ENCODE results near the gene MRPL40.

- TF ChIP-seq POLR2A (IDR thresholded peaks at IDR 0.05) (no peak), CTCF (IDR thresholded peaks at IDR 0.05) (no peak)
These were observed 2.7 kb downstream of the MRPL40 start for GRCh38 chr22:19434829-19435580.
